Dedifferentiated amniotic fluid mesenchymal stem cell (primary cell): ENCODE measurements around the gene TNP2.
A peak's percentile ranks its signal among the peaks of the same experiment; 100 is the strongest.
"Not testable (repeated sequence)": the region's sequence is repeated elsewhere in the genome, so short reads cannot be mapped to it uniquely, and the experiment has no call there.

ENCODE experiments used
- DNase-seq: peaks from one replicate; pipeline ENCODE4 v3.0.0-alpha.2; 2016; ENCODE audit errors: extremely low spot score

Gene TNP2

DNA sequence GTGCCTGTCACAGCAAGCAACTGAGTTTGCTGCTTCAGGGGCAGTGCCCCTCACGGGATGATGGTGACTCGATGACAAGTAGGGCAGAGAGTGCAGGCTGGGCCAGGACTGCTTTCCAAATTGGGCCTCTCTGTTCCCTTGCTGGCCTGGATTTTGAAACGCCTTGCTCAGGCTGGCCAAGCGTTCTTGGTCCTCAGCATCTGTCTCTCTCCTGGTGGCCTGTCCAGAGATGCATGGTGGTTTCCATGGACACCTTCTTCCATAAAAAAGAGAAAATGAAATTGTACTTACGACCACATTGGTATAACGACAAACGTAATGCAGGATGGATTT, 31.4 kb upstream of the TNP2 start:
- DNase-seq = no peak

DNA sequence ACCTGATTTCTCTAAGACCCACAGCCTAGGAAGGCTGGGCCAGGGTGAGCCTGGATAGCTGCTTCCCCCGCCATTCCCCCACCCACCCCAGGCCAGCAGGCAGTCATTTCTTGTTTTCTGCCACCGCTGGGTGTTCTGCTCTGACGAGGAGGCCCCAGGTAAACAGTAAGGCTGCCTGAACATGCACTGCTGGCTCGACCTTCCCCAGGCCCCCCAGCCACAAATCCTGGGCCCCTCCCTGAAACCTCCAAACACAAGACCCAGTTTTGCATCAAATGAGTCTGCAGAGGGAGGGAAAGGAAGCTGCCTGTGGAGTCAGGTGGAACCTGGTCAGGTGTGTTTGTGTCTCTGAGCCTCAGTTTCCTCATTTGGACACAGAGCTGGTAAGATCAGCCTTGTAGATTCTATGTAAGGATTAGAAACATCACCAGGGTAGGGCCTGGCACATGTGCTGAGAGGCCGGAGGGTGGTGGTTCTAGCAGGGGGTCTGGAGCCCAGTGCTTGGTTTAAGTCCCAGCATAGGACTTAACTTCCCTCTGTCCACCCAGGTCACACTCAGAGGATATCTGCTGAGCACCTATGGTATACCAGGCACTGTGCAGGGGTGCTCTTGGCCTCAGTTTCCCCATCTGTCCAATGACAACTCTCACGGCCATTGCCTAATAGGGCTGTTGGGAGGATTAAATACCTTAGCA, 30.9 kb upstream of the TNP2 start:
- DNase-seq = no peak

DNA sequence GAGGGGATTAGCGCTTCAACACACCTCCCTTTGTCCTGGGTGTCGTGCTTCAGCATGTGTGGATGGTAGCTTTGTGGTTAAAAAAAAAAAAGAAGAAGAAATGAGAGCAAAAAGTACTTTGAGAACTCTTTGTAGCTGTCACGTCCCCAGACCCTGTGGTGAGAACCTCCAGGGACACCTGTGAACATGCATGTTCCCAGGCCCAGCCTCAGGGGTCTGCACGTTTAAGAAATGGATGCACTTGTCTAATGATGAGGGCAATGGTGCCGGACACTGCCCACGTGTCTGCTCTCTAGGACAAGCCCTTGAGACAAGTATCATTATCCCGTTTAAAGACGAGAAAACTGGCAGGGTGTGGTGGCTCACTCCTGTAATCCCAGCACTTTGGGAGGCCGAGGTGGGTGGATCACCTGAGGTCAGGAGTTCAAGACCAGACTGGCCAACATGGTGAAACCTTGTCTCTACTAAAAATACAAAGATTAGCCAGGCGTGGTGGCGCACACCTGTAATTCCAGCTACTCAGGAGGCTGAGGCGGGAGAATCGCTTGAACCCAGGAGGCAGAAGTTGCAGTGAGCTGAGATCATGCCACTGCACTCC, 29.9 kb upstream of the TNP2 start:
- DNase-seq = not testable (repeated sequence)

DNA sequence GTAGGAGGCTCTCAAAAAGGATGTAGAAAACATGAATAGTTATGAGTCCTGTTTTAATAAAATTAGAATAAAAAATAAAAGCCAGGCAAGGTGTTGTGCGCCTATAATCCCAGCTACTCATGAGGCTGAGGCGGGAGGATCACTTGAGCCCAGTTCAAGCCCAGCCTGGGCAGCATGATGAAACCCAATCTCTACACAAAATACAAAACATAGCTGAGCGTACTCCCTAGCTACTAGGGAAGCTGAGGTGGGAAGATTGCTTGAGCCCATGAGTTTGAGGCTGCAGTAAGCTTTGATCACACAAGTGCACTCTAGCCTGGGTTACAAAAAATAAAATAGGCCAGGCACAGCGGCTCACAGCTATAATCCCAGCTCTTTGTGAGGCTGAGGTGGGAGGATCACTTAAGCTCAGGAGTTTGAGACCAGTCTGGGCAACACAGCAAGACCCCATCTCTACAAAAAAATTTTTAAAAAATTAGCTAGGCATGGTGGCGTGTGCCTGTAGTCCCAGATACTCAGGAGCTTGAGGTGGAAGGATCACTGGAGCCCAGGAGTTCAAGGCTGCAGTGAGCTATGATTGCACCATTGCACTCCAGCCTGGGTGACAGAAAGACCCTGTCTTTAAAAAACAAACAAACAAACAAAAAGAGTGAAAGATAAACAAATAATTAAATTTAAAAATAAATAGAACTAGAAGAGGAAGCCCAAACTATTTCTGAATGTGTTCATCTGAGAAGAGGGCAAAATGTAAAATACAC, 29.2 kb upstream of the TNP2 start:
- no peak for DNase-seq

DNA sequence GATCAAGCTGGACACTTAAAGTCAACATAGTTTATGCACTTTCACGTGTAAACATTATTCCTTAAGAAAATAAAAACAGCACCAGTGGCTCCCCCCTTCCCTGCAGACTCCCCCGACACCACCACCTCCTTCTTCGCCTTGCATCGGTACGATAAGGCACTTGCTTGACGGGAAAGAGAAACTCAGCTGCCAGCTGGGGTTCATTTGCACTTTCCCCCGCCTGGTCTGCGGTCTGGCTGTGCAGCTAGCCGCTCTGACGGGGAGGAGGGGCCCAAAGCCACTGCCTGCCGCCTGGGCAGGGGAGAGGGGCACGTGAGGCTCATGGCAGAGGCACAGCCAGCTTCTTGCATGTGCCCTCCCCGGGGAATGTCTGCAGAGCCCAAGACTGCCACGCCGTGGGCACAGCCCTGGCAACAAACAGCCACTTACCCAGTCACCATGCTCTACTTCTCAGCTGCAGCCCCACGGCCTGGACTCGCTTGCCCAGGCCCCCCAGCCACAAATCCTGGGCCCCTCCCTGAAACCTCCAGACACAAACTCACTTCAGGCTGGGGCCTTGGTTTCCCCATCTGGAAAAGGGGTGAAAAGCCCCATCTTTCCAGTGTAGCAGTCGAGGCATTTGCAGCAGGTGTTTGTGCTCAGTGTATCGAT, 28.5 kb upstream of the TNP2 start:
- DNase-seq = peak; percentile 35

DNA sequence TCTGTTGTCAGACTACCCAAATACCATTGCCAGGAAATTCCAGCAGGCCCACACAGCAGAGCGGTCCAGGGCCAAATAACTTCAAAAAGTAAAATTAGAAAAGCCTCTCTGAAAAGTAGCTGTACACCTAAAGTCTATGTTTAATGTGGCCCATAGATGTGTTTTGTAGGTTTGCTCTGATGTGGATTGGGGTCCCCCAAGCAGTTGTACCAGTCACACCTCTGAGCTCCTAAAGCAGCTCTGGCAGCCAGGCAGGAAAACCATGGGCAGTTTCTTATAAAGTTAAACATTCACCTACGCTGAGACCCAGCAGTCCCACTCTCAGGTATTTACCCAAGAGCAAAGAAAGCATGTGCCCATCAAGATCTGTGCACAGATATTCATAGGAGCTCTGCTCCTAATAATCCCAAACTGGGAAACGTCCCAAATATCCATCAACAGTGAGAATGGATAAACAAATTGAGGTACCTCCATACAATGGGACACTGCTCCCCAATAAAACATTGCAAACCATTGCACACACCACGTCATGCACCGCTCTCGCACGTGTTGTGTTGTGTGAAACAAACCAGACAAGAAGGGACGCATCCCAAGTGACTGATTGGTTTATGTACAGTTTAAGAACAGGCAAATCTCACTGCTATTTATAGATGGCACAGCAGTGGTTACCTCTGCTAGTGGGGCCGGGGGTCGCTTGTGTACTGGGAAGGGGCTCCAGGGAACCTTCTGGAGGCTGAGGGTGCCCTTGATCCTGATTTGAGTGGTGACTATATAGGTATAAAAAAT, 27.8 kb upstream of the TNP2 start:
- no peak for DNase-seq

DNA sequence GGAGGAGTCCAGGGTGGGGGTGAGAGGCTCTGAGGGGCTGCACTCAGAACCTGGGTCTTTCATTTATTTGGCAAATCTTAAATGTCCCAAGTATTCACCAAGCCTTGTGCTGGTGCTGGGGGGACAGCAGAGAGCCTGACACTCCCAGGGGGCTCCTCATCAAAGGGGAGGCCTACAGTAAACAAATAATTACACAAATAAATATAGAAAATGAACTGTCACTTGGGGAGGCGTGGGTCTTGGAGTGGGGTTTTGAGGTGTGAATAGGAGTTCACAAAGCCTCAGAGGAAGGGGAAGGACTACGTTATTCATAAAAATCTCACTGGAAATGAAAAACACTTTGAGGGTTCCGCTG, 27.2 kb upstream of the TNP2 start:
- no peak for DNase-seq

DNA sequence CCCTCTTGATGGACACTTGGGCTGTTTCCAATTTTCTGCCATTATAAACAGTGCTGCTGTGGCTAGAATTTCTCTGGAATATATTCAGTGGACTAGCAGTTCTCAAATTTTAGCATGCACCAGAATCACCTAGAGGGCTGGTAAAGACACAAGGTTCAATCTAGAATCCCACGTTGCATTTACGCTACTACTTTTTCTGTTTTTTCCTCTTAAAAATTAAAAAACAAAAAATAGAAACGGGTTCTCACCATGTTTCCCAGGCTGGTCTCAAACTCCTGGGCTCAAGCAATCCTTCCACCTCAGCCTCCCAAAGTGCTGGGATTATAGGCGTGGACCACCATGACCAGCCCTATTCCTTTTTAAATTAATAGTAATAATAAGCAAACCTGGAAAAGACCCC, 26.5 kb upstream of the TNP2 start:
- DNase-seq = no peak

DNA sequence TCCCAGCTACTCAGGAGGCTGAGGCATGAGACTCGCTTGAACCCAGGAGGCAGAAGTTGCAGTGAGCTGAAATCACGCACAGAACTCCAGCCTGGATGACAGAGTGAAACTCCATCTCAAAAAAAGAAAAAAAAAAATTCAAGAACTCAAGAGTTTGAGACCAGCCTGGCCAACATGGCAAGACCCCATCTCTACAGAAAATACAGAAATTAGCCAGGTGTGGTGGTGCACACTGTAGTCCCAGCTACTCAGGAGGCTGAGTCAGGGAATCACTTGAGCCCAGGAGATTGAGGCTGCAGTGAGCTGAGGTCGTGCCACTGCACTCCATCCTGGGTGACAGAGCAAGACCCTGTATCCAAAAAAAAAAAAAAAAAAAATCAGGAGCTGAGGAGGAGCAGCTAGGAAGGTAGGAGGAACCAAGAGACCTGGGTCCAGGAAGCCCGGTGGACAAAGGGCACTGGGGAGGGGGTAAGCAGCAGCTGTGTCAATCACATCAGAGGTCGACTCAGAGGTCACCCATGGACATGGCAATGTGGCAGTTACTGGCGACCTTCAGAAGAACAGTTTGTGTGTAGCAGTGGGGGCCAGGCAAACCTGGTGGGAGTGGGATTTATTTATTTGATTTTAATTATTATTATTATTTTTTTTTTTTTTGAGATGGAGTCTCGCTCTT, 23.1 kb upstream of the TNP2 start:
- no peak for DNase-seq

DNA sequence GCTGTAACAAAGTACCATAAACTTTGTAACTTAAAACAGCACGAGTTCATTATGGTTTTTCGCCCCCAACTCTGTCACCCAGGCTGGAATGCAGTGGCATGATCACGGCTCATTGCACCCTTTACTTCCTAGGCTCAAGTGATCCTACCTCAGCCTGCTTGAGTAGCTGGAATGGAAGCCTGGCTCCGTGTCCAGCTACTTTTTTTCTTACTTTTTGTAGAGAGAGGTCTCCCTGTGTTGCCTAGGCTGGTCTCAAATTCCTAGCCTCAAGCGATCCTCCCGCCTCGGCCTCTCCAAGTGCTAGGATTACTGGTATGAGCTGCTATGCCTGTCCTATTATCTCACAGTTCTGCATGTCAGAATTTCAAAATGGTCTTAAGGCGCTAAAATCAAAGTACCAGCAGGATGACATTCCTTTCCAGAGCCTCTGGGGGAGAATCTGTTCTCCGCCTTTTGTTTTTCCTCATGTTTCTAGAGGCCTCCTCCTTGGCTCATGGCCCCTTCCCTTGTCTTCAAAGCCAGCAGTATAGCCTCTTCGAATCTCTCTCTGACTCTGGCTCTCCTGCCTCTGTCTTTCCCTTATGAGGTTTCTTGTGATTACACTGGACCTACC, 22.1 kb upstream of the TNP2 start:
- DNase-seq = no peak

DNA sequence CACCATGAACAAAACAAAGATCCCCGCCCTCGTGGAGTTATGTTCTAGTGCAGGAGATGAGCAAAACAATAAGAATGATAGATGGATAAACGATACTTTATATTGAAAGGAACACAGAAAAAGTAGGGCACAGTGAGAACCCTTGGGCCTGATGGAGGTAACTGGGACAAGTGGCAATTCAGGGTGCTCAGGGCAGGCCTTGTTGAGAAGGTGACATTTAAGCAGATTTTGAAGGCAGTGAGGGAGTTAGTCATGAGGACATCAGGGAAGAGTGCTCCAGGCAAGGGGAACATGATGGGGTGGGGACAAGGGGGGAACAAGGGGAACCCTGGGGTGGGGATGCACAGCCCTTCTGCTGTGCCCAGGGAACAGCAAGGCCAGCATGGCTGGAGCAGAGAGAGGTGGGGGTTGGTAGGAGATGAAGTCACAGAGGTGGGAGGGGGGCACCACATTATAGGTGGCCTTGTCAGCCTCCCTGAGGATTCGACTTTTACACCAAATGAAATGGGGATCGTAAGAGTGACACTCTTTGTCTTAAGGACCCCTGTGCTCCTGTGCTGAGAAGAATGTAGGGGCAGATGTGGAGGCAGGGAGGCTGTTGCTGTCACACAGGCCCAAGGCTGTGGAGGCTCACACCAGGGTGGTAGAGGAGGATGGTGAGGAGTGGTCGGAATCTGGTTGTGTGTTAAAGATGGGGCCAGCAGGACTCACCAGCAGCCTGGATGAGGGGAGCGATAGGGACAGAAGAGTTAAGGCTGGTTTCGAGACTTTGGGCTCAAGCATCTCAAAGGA, 21.2 kb upstream of the TNP2 start:
- DNase-seq = no peak

DNA sequence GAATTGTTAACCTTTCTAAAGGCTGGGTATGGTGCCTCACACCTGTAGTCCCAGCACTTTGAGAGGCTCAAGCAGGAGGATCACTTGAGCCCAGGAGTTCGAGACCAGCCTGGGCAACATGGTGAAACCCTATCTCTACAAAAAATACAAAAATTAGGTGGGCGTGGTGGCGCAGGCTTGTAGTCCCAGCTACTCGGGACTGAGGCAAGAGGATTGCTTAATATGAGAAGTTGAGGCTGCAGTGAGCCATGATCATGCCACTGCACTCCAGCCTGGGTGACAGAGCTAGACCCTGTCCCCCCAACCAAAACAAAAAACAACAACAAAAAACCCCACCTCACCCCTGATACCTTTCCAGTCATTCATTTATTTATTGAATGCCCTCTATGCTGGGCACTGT, 20.6 kb upstream of the TNP2 start:
- not testable (repeated sequence) for DNase-seq

DNA sequence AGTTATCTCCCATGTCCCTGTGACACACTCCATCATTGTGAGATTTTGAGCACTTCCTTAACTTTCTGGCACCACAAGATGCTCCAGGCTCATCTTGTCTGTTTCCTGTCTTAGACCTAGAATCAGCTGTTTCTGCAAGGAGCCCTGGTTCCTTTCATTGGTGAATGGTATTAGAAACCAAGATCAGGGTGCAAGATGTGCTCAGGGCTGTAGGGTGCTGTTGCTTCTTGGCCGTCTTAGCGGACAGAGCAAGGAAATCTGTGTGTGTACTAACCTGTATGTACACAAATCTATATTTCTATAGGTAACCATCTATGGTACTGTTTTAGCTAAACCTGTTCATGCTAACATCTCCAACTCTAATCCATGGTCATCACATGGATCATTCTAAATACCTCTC, 20.1 kb upstream of the TNP2 start:
- DNase-seq = no peak

DNA sequence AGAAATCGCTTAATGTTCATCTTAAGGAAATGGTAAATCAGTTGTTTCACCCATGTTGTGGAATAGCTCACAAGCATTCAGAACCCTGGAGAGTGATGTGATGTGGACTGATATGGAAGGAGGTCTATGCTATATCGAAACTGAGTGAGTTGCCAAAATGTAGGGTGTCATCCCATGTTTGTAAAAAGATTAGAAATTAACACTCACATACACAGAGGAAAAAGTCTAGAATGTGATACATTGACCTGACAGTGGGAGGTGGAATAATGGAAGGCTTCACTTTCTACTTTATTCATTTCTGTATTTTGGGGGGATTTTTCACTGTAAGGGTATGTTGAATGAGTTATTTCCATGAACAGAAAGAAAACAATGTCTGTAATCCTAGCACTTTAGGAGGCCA, 16.7 kb upstream of the TNP2 start:
- DNase-seq = no peak

DNA sequence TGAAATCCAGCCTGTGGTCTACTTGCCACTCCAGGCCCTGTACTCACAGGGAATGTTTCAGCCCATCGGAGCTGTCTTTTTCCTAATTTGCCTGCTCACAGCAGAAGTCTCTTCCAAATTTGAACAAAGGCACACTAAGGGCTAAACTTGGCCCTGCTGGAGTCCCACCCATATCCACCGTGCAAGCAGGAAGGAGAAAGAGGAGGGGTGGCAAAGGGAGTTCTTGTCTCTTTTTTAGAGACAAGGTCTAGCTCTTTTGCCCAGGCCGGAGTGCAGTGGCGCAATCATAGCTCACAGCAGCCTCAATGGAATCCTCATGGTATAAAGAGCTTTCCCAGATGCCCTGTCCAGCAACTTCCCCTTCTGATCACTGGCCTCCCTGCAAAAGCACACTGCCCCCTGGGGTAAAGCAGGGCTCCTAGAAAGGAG, 14.7 kb upstream of the TNP2 start:
- DNase-seq = no peak

DNA sequence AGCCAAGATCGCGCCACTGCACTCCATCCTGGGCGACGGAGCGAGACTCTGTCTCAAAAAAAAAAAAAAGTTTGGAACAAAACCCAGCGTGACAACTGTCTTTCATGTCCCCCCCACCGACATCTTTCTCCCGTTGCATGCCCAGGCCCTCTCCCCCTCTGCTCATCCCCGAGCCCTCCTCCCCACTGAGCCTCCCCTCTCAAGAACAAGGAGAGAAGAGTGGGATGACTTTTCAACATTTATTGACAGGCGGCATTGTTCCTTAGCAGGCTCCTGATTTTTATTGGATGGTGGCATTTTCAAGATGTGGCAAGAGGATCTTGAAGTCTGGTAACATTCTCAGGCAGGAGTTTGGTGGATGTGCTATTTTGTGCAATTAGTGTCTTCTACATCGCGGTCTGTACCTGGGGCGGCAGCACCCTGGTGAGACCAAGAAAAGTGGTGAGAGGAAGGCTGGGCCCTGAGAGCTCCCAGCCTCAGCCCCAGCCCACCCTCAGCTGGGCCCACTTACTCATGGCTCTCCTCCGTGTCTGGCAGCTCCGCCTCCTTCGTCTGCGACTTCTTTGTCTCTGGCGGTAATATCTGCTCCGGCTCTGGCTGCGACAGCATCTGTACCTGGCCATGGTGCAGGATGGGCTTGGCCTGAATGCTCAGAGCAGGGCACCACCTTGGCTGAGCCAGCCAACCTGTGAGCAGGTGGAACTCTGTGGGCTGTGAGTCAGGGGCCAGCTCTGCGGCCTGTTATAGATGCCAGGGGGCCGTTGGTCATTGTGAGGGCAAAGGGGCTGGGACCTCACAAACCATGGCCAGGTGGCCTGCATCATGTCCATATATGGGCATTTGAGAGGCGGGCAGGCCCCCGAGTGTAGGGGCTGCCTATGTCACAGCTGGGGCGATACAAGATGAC, 11.7 kb upstream of the TNP2 start, which contains the start of gene PRM1:
Gene PRM1, minus strand, starts transcription at position 715 of the 907 bp plus-strand sequence. Its CDS starts 92 bp downstream, at position 623.
- no peak for DNase-seq

DNA sequence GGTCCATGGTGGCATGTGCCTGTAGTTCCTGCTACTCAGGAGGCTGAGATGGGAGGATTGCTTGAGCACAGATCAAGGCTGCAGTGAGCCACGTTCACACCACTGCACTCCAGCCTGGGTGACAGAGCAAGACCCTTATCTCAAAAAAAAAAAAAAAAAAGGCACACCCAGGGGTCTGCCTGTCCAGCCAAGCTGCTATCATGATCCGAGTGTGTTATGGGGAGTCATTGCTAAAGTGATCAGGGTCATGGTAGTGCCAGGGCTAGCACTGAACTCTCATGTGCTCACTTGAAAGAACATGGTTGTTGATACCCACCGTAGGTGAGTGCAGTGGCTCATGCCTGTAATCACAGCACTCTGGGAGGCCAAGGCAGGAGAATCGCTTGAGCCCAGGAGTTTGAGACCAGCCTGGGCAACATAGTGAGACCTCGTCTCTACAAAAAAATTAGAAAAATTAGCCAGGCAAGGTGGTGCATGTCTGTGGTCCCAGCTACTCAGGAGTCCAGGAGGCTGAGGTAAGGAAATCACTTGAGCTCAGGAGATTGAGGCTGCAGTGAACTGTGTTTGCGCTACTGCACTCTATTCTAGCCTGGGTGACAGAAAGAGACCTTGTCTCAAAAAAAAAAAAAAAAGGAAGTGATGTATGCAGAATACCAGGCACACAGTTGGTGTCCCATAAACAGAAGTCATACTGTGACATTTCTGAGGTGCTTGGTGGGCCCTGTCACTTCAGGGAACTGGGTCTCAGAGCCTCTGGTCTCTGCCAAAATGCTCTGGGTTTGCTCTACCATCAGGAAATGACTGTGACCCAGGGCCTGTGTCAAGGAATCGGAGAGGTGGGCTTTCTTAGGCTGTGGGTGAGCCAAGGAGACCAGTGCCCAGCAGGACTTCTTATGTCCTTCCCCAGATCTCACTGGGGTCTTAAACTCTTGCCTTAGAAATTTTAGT, 9.8 kb upstream of the TNP2 start:
- no peak for DNase-seq
